ENCODE measurements around the gene ISG20.

The ISG20 gene

GRCh38 chr15:88638626-88639372 lies at the start of gene ISG20:
Gene ISG20 (plus strand): TSS chr15:88639016. CDS start chr15:88639367, 351 bp downstream.
- peak; percentile 92 for DNase-seq

GRCh38 chr15:88590759-88591158 lies 48.1 kb upstream of the ISG20 start:
- no peak for DNase-seq

GRCh38 chr15:88591384-88591783 lies 47.4 kb upstream of the ISG20 start:
- no peak for DNase-seq

- no peak for DNase-seq
Observed at GRCh38 chr15:88603885-88604284, 34.9 kb upstream of the ISG20 start.

- DNase-seq, result no peak
Observed at GRCh38 chr15:88604381-88605188, 34.2 kb upstream of the ISG20 start.

- peak; percentile 62 for DNase-seq
Observed at GRCh38 chr15:88605189-88606069, 33.4 kb upstream of the ISG20 start.

GRCh38 chr15:88606070-88606794 lies 32.6 kb upstream of the ISG20 start:
- no peak for DNase-seq

- DNase-seq, result no peak
Observed at GRCh38 chr15:88607951-88608350, 30.9 kb upstream of the ISG20 start.

GRCh38 chr15:88608607-88609181 lies 30.1 kb upstream of the ISG20 start:
- no peak for DNase-seq

GRCh38 chr15:88609344-88610090 lies 29.3 kb upstream of the ISG20 start:
- DNase-seq, result no peak

GRCh38 chr15:88610701-88611231 lies 28.1 kb upstream of the ISG20 start:
- no peak for DNase-seq

GRCh38 chr15:88612186-88612796 lies 26.5 kb upstream of the ISG20 start:
- no peak for DNase-seq

- no peak for DNase-seq
Observed at GRCh38 chr15:88613074-88613944, 25.5 kb upstream of the ISG20 start.

GRCh38 chr15:88615303-88616107 lies 23.3 kb upstream of the ISG20 start:
- no peak for DNase-seq

- DNase-seq, result no peak
Observed at GRCh38 chr15:88616240-88616639, 22.6 kb upstream of the ISG20 start.

- no peak for DNase-seq
Observed at GRCh38 chr15:88617031-88617722, 21.6 kb upstream of the ISG20 start.

GRCh38 chr15:88617790-88618189 lies 21.0 kb upstream of the ISG20 start:
- DNase-seq, result no peak

GRCh38 chr15:88618686-88619085 lies 20.1 kb upstream of the ISG20 start:
- no peak for DNase-seq
